Activated T-cell treated with anti-CD3 and anti-CD28 coated beads, Interleukin-2, amount 50 U/mL, for 48 hours (primary cell): Measurements from ENCODE around the gene PSMF1.
A peak's percentile ranks its signal among the peaks of the same experiment; 100 is the strongest.

Source experiments
- DNase-seq, 2 experiments: peaks; one replicate each; pipeline ENCODE4 v3.0.0-alpha.2; 2020

PSMF1 gene

GRCh38 chr20:1165521-1165920, 47.1 kb downstream of the PSMF1 start:
- DNase-seq = no peak

DNA sequence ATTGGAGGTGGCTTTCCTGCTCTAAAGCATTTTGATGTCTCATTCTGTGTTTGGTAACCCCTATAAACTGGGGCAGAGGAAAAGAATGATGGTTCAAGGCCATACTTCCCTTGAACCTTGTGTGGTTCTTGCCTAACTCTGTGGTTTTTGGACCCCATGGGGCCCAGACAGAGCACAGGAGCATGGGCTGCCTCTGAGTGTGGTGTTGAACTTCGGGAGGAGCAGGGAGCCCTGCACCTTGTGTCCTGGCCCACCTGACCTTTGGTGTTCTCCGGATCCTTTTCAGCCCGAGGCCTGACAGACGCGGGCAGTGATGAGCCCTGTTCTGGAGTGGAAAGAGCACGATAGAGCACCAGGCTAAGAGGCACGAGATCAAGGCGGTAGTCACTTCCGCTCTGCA, 47.5 kb downstream of the PSMF1 start:
- no peak for DNase-seq

DNA sequence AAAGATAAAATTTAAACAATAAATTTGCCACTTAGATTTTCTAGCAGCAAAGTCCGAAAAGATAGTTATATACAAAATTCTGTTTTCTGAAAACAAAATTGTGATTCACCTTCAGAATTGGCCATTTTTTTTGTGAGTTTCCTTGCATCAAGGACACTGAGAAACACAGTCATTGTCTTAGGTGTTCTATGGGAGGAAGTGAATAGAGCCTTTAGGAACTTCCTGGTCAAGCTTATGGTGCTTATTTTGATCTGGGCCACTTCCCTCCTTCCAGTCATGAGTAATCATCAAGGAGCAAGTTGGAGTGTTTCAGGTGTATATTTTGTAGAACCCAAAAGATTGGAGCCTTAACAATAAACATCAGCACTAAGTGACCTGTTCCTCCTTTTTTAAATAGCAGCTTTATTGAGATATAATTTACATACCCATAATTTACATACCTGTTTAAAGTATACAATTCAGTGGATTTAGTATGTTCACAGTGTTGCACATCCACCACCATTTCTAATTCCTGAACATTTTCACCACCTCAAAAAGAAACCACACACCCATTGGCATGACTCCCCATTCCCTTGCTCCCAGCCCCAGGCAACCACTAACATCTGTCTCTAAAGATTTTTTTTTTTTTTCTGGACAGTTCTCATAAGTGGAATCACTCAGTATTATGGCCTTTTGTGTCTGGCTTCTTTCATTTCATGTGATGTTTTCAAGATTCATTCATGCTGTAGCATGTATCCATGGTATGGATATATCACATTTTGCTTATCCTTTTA, 48.7 kb downstream of the PSMF1 start:
- no peak for DNase-seq

DNA sequence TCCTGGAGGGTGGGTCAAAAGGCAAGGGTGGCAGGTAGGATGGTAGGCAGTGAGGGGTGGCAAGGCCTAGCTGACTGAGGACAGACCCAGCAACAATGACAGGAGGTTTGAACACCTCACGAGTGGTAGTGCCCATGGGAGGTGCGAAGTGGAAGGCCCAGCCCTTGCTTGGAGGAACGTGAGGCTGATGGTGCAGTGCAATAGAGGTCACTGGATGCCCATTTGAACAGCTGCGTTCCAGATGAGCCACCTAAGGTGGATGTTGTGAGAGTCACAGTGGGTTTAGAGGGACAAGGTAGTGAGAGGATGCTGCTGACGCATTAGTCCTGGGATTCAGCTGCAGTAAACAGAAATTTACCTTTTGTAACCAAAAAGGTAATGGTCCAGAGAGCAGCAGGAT, 50.8 kb downstream of the PSMF1 start:
- no peak for DNase-seq

GRCh38 chr20:1171461-1172093, 53.2 kb downstream of the PSMF1 start:
- DNase-seq = peak; percentile 33 to 34

GRCh38 chr20:1173698-1174097, 55.3 kb downstream of the PSMF1 start:
- no peak for DNase-seq

DNA sequence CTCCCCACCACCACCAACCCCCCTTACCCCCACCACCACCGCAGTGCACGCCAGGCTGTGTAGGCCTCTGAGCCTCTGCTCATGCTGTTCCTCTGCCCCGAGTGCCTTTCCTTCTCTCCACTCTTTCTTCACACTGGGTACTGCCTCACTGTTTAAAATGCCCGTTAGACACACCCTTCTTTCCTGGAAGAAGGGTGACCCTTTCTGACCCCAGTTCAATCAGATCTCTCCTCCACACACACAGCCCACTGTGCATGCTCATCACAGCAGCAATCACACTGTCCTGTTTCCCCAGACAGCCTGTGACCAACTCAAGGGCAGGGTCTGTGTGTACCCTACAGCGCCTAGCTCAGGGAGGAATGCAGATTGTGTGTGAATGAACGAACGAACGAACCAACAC, 56.4 kb downstream of the PSMF1 start:
- DNase-seq = no peak

DNA sequence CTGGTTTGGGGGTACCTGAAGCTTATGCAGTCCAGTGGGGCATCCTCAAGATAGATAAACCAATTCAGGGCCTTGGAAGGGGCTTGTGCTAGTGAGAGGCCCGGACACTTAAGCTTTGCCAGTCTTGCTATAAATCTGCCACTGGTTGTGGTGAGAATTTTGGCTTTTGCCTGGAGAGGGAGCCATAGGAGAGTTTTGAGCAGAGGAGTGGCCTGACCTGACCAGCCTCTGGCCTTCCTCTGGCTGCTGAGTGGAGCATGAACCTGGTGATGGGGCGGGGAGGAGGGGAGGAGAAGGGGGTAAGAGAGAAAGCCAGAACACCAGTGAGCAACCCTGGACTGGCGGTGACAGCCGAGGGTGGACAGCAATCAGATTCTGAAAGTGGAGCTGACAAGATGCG, 59.3 kb downstream of the PSMF1 start:
- no peak for DNase-seq

DNA sequence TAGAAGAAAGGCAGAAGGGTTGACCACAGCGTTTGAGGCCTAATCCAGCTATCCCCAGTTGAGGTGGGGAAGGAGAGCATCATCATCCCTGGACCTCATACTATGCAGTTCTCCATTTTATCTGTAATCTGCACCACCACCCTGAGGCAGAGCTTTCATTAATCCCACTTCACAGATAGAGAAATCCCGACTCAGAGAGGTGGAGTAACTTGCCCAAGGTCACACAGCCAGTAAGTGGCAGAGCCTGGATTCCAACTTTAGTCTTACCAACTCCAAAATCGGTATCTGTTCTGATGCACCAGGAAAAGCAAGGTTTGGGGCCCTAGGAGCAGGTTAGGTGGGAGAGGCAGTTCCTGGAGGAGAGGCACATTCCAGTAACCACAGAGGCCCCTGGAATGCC, 59.7 kb downstream of the PSMF1 start:
- DNase-seq = no peak

DNA sequence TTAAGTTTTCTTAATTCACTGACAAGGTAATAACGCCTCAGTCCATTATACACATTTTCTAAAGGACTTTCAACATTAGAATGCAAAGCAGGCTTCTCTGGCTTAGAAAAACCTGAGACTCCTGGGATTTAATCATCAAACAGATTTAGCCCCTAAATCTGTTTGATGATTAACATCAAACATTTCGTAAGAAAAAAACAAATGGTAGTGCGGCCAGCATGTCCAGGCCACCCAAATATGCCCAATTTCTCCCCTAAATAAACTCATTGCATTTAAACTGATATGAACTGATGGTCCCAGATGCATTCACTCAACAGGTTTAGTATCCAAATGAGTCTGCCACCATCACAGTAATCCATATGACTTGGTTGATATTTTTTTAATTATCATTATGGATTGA, 60.2 kb downstream of the PSMF1 start:
- DNase-seq = no peak

GRCh38 chr20:1180949-1181348, 62.5 kb downstream of the PSMF1 start:
- DNase-seq = no peak

DNA sequence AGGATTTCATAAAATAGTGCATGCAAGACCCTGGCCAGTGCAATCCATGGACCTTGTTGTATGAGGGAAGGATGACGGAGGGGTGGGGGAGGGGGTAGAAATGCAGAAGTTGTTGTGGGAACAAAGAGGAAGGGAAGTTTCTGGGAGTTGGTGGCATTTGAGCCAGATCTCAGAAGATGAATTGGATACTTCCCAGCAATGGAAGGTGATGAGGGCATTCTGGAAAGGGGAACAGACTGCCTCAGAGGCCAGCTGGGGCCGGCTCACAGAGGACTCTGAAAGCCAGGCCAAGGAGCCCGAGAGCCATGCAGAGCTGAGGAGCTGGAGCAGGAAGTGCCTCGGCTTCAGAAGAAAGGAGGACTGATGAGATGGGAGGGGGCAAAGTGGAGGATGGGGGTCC, 63.7 kb downstream of the PSMF1 start:
- no peak for DNase-seq

DNA sequence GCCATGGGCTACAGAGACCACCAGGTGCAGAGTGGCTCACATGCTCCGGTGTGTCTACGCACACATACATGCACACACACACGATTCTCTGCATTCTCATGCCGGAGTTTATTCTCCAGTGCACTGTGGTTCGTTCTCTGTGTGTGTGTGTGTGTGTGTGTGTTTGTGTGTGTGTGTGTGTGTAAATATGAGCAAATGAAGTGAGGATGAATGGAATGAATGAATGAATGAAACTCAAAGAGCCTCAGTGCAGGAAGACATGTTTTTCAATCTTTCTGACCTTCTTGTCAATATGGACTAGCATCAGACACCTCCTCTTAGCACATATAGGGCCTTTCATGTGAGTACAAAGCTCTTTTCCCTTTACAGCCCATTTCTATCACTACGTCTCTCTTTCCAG, 64.8 kb downstream of the PSMF1 start:
- no peak for DNase-seq

GRCh38 chr20:1184260-1184637, 65.8 kb downstream of the PSMF1 start:
- DNase-seq = no peak

DNA sequence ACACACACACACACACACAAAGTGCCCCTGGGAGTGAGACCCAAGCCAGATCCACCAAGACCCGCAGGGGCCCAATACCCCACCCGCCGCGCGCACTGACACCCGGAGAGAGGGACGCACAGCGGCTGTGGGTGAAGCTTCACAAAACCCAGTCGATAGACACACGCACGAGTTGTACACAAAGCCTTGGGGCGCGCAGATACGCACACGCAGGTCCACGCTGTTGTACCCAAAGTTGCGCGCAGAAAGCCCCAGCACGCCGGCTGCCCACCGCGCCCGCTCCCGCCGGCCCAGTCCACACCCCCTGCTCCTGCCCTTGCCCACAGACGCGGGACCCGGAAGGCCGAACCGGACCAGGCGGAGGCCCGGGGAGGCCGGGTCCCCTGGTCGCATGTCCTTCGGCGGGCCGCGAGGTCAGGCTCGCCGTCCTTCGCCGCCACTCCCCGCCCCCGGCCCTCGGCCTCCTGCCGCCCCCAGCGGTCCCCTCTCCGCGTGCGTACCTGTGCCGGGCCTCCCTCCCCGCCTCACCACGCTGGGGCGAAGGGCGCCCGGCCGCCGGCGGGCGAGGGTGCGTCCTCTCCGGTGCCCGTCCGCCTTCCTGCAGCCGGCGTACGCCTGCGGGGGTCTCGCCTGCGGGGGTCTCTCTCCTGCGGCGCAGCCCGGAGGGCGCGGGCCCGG, 66.4 kb downstream of the PSMF1 start, which contains the start of gene TMEM74B:
Gene TMEM74B, minus strand, starts transcription at position 344 of the 678 bp plus-strand sequence. CDS start 1,180 bp downstream, outside the sequence.
- DNase-seq = peak in 1 of 2 experiments; percentile 29

DNA sequence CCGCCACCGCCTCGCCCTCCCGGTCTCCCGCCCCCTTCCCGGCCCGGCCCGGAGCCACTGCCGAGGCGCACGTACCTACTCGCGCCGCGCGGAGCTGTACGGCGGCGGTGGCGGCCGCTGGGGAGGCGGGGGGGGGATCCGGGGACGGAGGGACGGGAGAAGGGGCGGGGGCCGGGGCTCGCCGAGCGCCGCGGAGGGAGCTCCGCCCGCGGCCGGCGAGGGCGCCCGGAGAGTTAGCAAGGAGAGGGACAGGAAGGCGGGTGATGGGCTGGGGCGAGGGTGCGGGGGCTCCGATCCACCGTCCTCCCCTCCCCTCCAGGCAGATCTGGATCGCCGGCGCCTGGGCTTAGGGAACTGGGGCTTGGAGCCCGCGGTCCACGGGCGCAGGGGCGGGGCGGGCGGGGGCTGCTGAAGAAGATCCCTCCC, 66.9 kb downstream of the PSMF1 start:
- no peak for DNase-seq

DNA sequence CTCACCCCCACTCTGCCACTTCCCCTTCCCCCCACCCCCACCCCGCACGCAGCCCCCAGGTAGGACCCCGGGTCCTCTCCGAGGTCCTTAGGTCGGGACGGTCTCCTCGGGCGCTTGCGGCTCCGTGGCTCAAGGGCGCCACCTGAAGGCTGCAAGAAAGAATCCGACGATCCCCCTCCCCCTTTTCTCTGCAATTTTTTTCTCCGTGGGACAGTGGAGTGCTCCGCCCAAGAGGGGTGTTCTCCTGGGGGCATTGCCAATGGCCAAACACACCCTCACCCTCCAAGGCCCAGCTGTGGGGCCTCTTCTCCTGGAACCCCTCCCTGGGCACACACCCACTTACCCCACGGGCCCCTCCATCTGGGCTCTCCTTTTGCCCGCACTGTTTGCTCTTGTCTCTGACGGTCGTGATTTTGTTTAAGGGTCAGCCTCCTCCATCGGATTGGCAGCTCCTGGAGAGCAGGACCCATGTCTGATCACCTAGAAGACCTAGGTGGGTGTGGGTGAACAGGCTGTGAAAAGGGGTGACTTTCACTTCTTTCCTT, 67.5 kb downstream of the PSMF1 start:
- DNase-seq = peak; percentile 71 to 75

- DNase-seq = no peak
Observed at GRCh38 chr20:1186367-1186991, 68.1 kb downstream of the PSMF1 start.

DNA sequence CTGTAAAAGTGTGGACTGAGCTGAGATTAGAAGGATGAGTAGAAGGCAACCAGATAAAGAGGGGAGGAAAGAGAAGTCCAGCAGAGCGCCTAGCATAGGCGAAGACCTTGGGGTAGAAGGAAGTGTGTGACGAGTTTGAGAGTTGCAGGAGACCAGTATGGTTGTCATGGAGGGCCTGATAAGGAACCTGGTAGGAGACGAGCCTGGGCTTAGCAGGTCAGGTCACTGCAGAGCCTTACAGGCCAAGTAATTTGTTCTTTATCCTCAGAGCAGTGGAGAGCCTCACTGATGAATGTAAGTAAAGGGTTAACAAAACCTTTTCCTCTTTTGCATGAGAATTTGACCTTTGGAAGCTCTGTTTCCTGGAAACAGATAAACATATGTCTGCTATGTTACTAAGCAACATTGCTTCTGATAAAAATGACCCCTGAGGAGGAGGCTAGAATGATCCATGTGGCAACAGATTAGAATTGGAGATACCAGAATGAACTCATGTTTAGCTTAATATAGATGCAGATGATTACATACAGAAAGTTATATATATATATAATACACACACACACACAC, 69.3 kb downstream of the PSMF1 start:
- no peak for DNase-seq

- DNase-seq = no peak
Observed at GRCh38 chr20:1188347-1188746, 69.9 kb downstream of the PSMF1 start.

DNA sequence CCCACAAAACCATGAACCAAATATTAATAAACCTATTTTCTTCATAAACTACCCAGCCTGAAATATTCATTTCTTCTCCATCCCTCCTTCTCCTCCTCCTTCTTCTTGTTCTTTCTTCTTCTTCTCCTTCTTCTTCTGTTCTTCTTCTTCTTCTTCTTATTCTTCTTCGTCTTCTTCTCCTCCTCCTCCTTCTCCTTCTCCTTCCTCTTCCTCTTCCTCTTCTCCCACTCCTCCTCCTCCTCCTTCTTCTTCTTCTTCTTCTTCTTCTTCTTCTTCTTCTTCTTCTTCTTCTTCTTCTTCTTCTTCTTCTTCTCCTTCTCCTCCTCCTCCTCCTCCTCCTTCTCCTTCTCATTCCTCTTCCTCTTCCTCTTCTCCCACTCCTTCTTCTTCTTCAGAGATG, 71.4 kb downstream of the PSMF1 start:
- DNase-seq = no peak

GRCh38 chr20:1190847-1191246, 72.4 kb downstream of the PSMF1 start:
- DNase-seq = no peak

DNA sequence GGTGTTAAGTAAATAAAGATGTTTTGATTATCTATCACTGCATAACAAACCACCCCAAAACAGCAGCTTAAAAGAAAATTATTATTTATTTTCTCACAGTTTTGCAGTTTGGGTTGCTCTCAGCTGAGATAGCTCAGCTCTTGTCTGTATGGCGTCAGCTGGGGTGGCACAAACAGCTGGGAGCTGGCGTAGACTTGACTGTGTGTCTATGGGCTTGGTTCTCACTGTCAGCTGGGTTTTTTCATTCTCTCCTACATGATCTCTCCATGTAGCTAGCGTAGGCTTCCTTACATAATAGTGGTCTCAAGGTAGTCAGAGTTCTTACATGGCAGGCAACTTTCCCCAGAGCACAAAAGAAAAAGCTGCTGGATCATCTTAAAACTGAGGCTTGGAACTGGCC, 72.9 kb downstream of the PSMF1 start:
- DNase-seq = no peak
